IMR-90 (cell line): ENCODE results near the gene CAPN5. TPM values are rescaled to one million over a fixed set of nuclear protein-coding genes. Genes with fewer than 3 reads are reported as not detected.

Source experiments
- ATAC-seq: fragments of 200-7000 bp; cut with Tn5 transposase; 2 replicates; pipeline ENCODE4 v1.9.1; 2020; ENCODE audit warnings: low read depth, mild to moderate bottlenecking, moderate library complexity
- BruUV-seq: library from RNA; stranded (reverse); fragments of 400-500 nt; replicated peaks from 2 replicates; lab custom pipeline; 2021; lab: Mats Ljungman, UMichigan
- CTCF ChIA-PET: fragments of 300-600 bp; formaldehyde crosslinking; extraction: SDS; loops from one replicate; lab custom pipeline; 2021; ENCODE audit warnings: antibody characterized with exemption; lab: Yijun Ruan, JAX
- POLR2A ChIA-PET: fragments of 300-600 bp; sonication (Branson Sonifier 250); formaldehyde crosslinking; loops from one replicate; lab custom pipeline; 2022; ENCODE audit warnings: antibody characterized with exemption; ENCODE audit not compliant: unreplicated experiment; lab: Charles Lee
- DNase-seq: peaks from one replicate; pipeline ENCODE4 v3.0.0; 2013
- H2AFZ ChIP-seq: replicated peaks from 2 replicates; pipeline ENCODE3; 2013; ENCODE audit warnings: low read length, mild to moderate bottlenecking; ENCODE audit not compliant: poor library complexity
- H2AK5ac ChIP-seq: 2 replicates; pipeline ENCODE4 v1.6.1; 2013; ENCODE audit warnings: low read depth, low read length, inconsistent platforms
- H2AK9ac ChIP-seq: replicated peaks from 2 replicates; pipeline ENCODE3; 2013; ENCODE audit warnings: mild to moderate bottlenecking, low read depth, low read length, moderate library complexity; ENCODE audit not compliant: poor library complexity
- H2BK120ac ChIP-seq: 2 replicates; pipeline ENCODE4 v1.6.1; 2013; ENCODE audit warnings: low read depth, low read length, inconsistent platforms
- H2BK15ac ChIP-seq: 3 replicates; pipeline ENCODE4 v1.6.1; 2013; ENCODE audit warnings: low read depth, low read length, inconsistent platforms
- H2BK20ac ChIP-seq: 2 replicates; pipeline ENCODE4 v1.6.1; 2013; ENCODE audit warnings: low read depth, mild to moderate bottlenecking, inconsistent platforms, low read length, moderate library complexity
- H2BK5ac ChIP-seq: 2 replicates; pipeline ENCODE4 v1.6.1; 2013; ENCODE audit warnings: mild to moderate bottlenecking, low read depth, low read length, inconsistent platforms; ENCODE audit not compliant: poor library complexity, severe bottlenecking
- H3K14ac ChIP-seq: replicated peaks from 2 replicates; pipeline ENCODE4 v1.6.1; 2013; ENCODE audit warnings: low read depth, low read length, inconsistent platforms
- H3K18ac ChIP-seq: 2 replicates; pipeline ENCODE4 v1.6.1; 2013; ENCODE audit warnings: low read depth, low read length, control low read depth
- H3K23ac ChIP-seq: 2 replicates; pipeline ENCODE4 v1.6.1; 2013; ENCODE audit warnings: low read depth, low read length, inconsistent platforms
- H3K27ac ChIP-seq: 2 replicates; pipeline ENCODE4 v1.5.1; 2013; ENCODE audit warnings: mild to moderate bottlenecking, control low read depth, low read length; ENCODE audit not compliant: insufficient read depth
- H3K27me3 ChIP-seq: 2 replicates; pipeline ENCODE4 v1.6.1; 2013; ENCODE audit warnings: low read length; ENCODE audit not compliant: control insufficient read depth, insufficient read depth
- H3K36me3 ChIP-seq: 2 replicates; pipeline ENCODE4 v1.6.1; 2013; ENCODE audit warnings: low read length, mixed read lengths; ENCODE audit not compliant: control insufficient read depth, insufficient read depth
- H3K4ac ChIP-seq: 2 replicates; pipeline ENCODE4 v1.6.1; 2013; ENCODE audit warnings: low read depth, low read length, inconsistent platforms
- H3K4me1 ChIP-seq: 2 replicates; pipeline ENCODE4 v1.6.1; 2013; ENCODE audit warnings: low read length, mixed read lengths; ENCODE audit not compliant: control insufficient read depth, insufficient read depth
- H3K4me2 ChIP-seq: 2 replicates; pipeline ENCODE4 v1.6.1; 2013; ENCODE audit warnings: low read depth, mild to moderate bottlenecking, control low read depth, low read length, moderate library complexity
- H3K4me3 ChIP-seq: 2 replicates; pipeline ENCODE4 v1.5.1; 2013; ENCODE audit warnings: low read depth, mild to moderate bottlenecking, control low read depth, low read length, moderate library complexity; ENCODE audit not compliant: insufficient read depth
- H3K56ac ChIP-seq: 2 replicates; pipeline ENCODE4 v1.6.1; 2013; ENCODE audit warnings: low read length, inconsistent platforms; ENCODE audit not compliant: insufficient read depth; ENCODE audit errors: extremely low read depth
- H3K79me1 ChIP-seq, 2 experiments: 2 replicates each; pipeline ENCODE4 v1.6.1; 2013; ENCODE audit warnings: low read length in 2 of 2, inconsistent platforms in 1 of 2, low read depth in 1 of 2
- H3K9ac ChIP-seq: 2 replicates; pipeline ENCODE4 v1.6.1; 2013; ENCODE audit warnings: low read depth, low read length, control low read depth
- H3K9me1 ChIP-seq: 2 replicates; pipeline ENCODE4 v1.6.1; 2013; ENCODE audit warnings: low read length, inconsistent platforms; ENCODE audit not compliant: insufficient read depth
- H3K9me3 ChIP-seq: 2 replicates; pipeline ENCODE4 v1.6.1; 2013; ENCODE audit warnings: low read length; ENCODE audit not compliant: control insufficient read depth, insufficient read depth
- H4K20me1 ChIP-seq: 2 replicates; pipeline ENCODE4 v1.6.1; 2013; ENCODE audit warnings: low read length, inconsistent platforms; ENCODE audit not compliant: insufficient read depth
- H4K5ac ChIP-seq: 2 replicates; pipeline ENCODE4 v1.6.1; 2013; ENCODE audit warnings: mild to moderate bottlenecking, low read depth, low read length, control low read depth
- H4K8ac ChIP-seq, 2 experiments: 2 replicates each; pipeline ENCODE4 v1.6.1; 2013; ENCODE audit warnings: low read depth in 2 of 2, low read length in 2 of 2, control low read depth in 1 of 2, inconsistent platforms in 1 of 2
- H4K91ac ChIP-seq: 2 replicates; pipeline ENCODE4 v1.6.1; 2013; ENCODE audit warnings: low read depth, low read length, inconsistent platforms; ENCODE audit not compliant: insufficient read depth
- CEBPB ChIP-seq: IDR thresholded peaks from 2 replicates; pipeline ENCODE4 v1.6.1; 2012; ENCODE audit warnings: low read depth, low read length, improper control_type of control experiment
- NFE2L2 ChIP-seq: fragments of 150-350 bp; IDR thresholded peaks from 2 replicates; pipeline ENCODE4 v1.6.1; 2016; ENCODE audit warnings: low read depth, mild to moderate bottlenecking, low read length
- SMC3 ChIP-seq: fragments of 150-350 bp; IDR thresholded peaks from 2 replicates; pipeline ENCODE4 v1.6.1; 2016; ENCODE audit warnings: low read depth, mild to moderate bottlenecking, antibody characterized with exemption, low read length, moderate library complexity
- WGBS, 2 experiments: methylation state at CpG; one replicate each; pipeline versions ENCODE4 v1.1.5 to v1.1.7; 2013; ENCODE audit warnings: missing lambda C conversion rate in 2 of 2; ENCODE audit not compliant: insufficient read length in 1 of 2; ENCODE audit errors: extremely low coverage in 2 of 2; 5-methylcytosine and 5-hydroxymethylcytosine counted together
- dilution Hi-C: fragments of 300-500 bp; cut with HindIII; formaldehyde crosslinking; loops from one replicate; pipeline ENCODE4 v1.14.3; 2018; ENCODE audit warnings: low sequenced_read_pairs; ENCODE audit not compliant: unreplicated experiment
- in situ Hi-C: fragments of 300-500 bp; cut with MboI; formaldehyde crosslinking; loops from 3 replicates; pipeline ENCODE4 v1.14.3; 2019; ENCODE audit warnings: low sequenced_read_pairs, inconsistent platforms, mixed read lengths
- intact Hi-C: fragments of 100-400 bp; cut with micrococcal nuclease; formaldehyde crosslinking; loops from 2 replicates; pipeline ENCODE4 v1.10.0; 2022
- polyA plus RNA-seq, 3 experiments: library from polyadenylated mRNA; depleted of rRNA; stranded (reverse); fragments of >200 nt; gene quantifications; 2 replicates each; pipeline ENCODE4 v1.2.3, GENCODE V29; 2012; ENCODE audit warnings: low replicate concordance in 1 of 3
- total RNA-seq: library from RNA; depleted of rRNA; stranded (reverse); fragments of >200 nt; gene quantifications from 2 replicates; pipeline ENCODE4 v1.2.3, GENCODE V29; 2012
- TF ChIP-seq, protein P1 (sequence below): fragments of 150-350 bp; IDR thresholded peaks from 2 replicates; pipeline ENCODE4 v1.6.1; 2016; ENCODE audit warnings: low read depth, mild to moderate bottlenecking, low read length, moderate library complexity, borderline replicate concordance
- TF ChIP-seq, protein P2 (sequence below): conservative IDR thresholded peaks from 2 replicates; pipeline ENCODE4 v1.5.1; 2012; ENCODE audit warnings: mild to moderate bottlenecking, low read depth, low read length, improper control_type of control experiment

The CAPN5 gene
- total and polyA plus RNA-seq, 2 of the 4 experiments (the other 2 are of a cell fraction): 8.1 to 24.0 TPM

DNA sequence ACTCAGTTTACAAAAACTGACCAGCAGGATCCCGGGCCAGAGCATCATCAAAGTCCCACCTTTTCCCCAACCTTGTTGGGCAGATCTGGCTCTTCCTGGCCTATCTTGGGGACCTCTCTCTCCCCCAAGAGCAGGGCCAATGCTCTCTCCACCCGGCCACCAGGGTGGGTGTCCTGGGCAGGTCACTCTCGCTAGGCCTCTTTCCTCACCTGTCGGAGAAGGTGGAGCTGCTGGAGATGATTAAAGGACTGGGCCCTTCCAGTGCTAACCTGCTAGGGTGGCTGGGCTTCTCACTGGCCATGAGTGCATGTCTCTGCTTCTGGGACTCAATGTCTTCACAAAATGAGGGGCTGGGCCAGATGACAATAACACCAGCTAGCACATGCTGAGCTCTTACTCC is 2.9 kb upstream of the CAPN5 start:
- Histone ChIP-seq H3K18ac (no peak overlapping the region), H2BK120ac (no peak overlapping the region), H3K14ac (no peak overlapping the region), H4K20me1 (no peaks in the 10 kb centered on the region), H3K23ac (no peak overlapping the region), H3K9me1 (no peaks in the 10 kb centered on the region), H3K4me3 (no peak overlapping the region), H3K4ac (no peak overlapping the region), H4K91ac (no peak overlapping the region), H2BK5ac (no peak overlapping the region), H3K9me3 (no peaks in the 10 kb centered on the region), H4K5ac (no peak overlapping the region), H3K27ac (no peak overlapping the region), H3K56ac (no peak overlapping the region), H3K9ac (no peak overlapping the region), H2AK5ac (no peak overlapping the region), H2AK9ac (no peak overlapping the region), H3K4me2 (no peak overlapping the region), H3K36me3 (no peaks in the 10 kb centered on the region), H3K4me1 (peaks cover 11% of the 10 kb centered on the region), H3K79me1 (peaks cover 7 to 20% of the 10 kb centered on the region in 2 experiments; a peak in 3 of 4 replicates), H2BK20ac (no peak overlapping the region), H2BK15ac (no peak overlapping the region), H2AFZ (no peak overlapping the region), H4K8ac (no peak overlapping the region), H3K27me3 (peaks cover 9% of the 10 kb centered on the region)
- in situ Hi-C loops: no loop called here
- BruUV-seq: no TSS peak
- no peak for ATAC-seq
- POLR2A ChIA-PET: no interaction called here
- TF ChIP-seq SMC3 (no peak), NFE2L2 (no peak), CEBPB (no peak)
- TF ChIP-seq, protein P1, sequence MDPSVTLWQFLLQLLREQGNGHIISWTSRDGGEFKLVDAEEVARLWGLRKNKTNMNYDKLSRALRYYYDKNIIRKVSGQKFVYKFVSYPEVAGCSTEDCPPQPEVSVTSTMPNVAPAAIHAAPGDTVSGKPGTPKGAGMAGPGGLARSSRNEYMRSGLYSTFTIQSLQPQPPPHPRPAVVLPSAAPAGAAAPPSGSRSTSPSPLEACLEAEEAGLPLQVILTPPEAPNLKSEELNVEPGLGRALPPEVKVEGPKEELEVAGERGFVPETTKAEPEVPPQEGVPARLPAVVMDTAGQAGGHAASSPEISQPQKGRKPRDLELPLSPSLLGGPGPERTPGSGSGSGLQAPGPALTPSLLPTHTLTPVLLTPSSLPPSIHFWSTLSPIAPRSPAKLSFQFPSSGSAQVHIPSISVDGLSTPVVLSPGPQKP: no peak
- TF ChIP-seq, protein P2, sequence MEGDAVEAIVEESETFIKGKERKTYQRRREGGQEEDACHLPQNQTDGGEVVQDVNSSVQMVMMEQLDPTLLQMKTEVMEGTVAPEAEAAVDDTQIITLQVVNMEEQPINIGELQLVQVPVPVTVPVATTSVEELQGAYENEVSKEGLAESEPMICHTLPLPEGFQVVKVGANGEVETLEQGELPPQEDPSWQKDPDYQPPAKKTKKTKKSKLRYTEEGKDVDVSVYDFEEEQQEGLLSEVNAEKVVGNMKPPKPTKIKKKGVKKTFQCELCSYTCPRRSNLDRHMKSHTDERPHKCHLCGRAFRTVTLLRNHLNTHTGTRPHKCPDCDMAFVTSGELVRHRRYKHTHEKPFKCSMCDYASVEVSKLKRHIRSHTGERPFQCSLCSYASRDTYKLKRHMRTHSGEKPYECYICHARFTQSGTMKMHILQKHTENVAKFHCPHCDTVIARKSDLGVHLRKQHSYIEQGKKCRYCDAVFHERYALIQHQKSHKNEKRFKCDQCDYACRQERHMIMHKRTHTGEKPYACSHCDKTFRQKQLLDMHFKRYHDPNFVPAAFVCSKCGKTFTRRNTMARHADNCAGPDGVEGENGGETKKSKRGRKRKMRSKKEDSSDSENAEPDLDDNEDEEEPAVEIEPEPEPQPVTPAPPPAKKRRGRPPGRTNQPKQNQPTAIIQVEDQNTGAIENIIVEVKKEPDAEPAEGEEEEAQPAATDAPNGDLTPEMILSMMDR: no peak
- CTCF ChIA-PET: interaction anchor here (0.6 to 1.8 kb wide), 2 partner anchors 27 to 144 kb away, joined by 3 to 5 read pairs; no protein-coding TSS in a partner anchor
- dilution Hi-C loops: no loop called here
- WGBS, 2 experiments: 100% methylated on average over 1 of the region's 4 CpGs; no CpG with 5 or more reads in 1 of the 2 experiments
- no peak for DNase-seq
- intact Hi-C loops: no loop called here
